ENCODE data around the gene PCDHGA1. TPM values are rescaled to one million over a fixed set of nuclear protein-coding genes. Genes with fewer than 3 reads are reported as not detected.

PCDHGA1 gene
- polyA plus RNA-seq, 2 of the 4 experiments (the other 2 are of a cell fraction): 0.32 to 0.71 TPM

GRCh38 chr5:141411575-141411974 is 81.3 kb downstream of the PCDHGA1 start:
- DNase-seq (ENCODE audit: low read depth in 1 of 2, low spot score in 1 of 2): no peak
- peaks cover 36% of the 10 kb centered on the region for H3K9me3 ChIP-seq
- no peak overlapping the region for H3K4me2 ChIP-seq
- H3K4me3 ChIP-seq: no peak overlapping the region
- no peak for FAIRE-seq
- ATAC-seq: no peak
- TF ChIP-seq NR3C1 (IDR thresholded peaks at IDR 0.05): no peak
- no peak for TF ChIP-seq HOXA7 (CRISPR knock-in tag; IDR thresholded peaks at IDR 0.05)
- TF ChIP-seq FOSL2 (IDR thresholded peaks at IDR 0.05): no peak
- no peak for TF ChIP-seq FOSL2 (CRISPR knock-in tag; IDR thresholded peaks at IDR 0.05)
- TF ChIP-seq FOSB (CRISPR knock-in tag; IDR thresholded peaks at IDR 0.05): no peak
- TF ChIP-seq, protein P1, sequence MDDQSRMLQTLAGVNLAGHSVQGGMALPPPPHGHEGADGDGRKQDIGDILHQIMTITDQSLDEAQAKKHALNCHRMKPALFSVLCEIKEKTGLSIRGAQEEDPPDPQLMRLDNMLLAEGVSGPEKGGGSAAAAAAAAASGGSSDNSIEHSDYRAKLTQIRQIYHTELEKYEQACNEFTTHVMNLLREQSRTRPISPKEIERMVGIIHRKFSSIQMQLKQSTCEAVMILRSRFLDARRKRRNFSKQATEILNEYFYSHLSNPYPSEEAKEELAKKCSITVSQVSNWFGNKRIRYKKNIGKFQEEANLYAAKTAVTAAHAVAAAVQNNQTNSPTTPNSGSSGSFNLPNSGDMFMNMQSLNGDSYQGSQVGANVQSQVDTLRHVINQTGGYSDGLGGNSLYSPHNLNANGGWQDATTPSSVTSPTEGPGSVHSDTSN (IDR thresholded peaks at IDR 0.05): no peak
- TF ChIP-seq SMC3 (IDR thresholded peaks at IDR 0.05): no peak
- no peak for TF ChIP-seq NFE2L2 (conservative IDR thresholded peaks at IDR 0.05; ENCODE audit: low read length)
- TF ChIP-seq CBX2 (IDR thresholded peaks at IDR 0.05; ENCODE audit: borderline replicate concordance, low read depth): no peak
- no peak for TF ChIP-seq CHD2 (IDR thresholded peaks at IDR 0.05; ENCODE audit: low read length, partially characterized antibody)
- no peak for TF ChIP-seq POLR2A (IDR thresholded peaks at IDR 0.05; ENCODE audit: low read length)
- TF ChIP-seq TP53 (CRISPR knock-in tag; IDR thresholded peaks at IDR 0.05): no peak
- TF ChIP-seq USF2 (IDR thresholded peaks at IDR 0.05): no peak
- TF ChIP-seq EHF (CRISPR knock-in tag; IDR thresholded peaks at IDR 0.05): no peak
- TF ChIP-seq EHMT2 (IDR thresholded peaks at IDR 0.05; ENCODE audit: low read depth): no peak
- TF ChIP-seq JUN (IDR thresholded peaks at IDR 0.05): no peak
- no peak for TF ChIP-seq ELK1 (IDR thresholded peaks at IDR 0.05; ENCODE audit: low read depth, low read length)
- no peak for TF ChIP-seq GATA3 (IDR thresholded peaks at IDR 0.05; ENCODE audit: borderline replicate concordance)
- TF ChIP-seq, protein P2, sequence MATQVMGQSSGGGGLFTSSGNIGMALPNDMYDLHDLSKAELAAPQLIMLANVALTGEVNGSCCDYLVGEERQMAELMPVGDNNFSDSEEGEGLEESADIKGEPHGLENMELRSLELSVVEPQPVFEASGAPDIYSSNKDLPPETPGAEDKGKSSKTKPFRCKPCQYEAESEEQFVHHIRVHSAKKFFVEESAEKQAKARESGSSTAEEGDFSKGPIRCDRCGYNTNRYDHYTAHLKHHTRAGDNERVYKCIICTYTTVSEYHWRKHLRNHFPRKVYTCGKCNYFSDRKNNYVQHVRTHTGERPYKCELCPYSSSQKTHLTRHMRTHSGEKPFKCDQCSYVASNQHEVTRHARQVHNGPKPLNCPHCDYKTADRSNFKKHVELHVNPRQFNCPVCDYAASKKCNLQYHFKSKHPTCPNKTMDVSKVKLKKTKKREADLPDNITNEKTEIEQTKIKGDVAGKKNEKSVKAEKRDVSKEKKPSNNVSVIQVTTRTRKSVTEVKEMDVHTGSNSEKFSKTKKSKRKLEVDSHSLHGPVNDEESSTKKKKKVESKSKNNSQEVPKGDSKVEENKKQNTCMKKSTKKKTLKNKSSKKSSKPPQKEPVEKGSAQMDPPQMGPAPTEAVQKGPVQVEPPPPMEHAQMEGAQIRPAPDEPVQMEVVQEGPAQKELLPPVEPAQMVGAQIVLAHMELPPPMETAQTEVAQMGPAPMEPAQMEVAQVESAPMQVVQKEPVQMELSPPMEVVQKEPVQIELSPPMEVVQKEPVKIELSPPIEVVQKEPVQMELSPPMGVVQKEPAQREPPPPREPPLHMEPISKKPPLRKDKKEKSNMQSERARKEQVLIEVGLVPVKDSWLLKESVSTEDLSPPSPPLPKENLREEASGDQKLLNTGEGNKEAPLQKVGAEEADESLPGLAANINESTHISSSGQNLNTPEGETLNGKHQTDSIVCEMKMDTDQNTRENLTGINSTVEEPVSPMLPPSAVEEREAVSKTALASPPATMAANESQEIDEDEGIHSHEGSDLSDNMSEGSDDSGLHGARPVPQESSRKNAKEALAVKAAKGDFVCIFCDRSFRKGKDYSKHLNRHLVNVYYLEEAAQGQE (IDR thresholded peaks at IDR 0.05): no peak
- TF ChIP-seq RFX5 (IDR thresholded peaks at IDR 0.05): no peak
- ChIA-PET CTCF (interaction anchor here (1.0 kb wide), 1 partner anchor 113 kb away, joined by 4 read pairs; no protein-coding TSS in a partner anchor), POLR2A (no interaction called here)
- 48% methylated on average over 3 of the region's 3 CpGs for WGBS (ENCODE audit: missing lambda C conversion rate)
- H3K4me1 ChIP-seq: no peaks in the 10 kb centered on the region
- H3K27ac ChIP-seq: no peak overlapping the region

GRCh38 chr5:141412854-141413539 is 82.7 kb downstream of the PCDHGA1 start, which contains the start of gene PCDHGA10:
Gene PCDHGA10 (plus strand): TSS chr5:141412987. CDS start chr5:141413176, 189 bp downstream.
- FAIRE-seq (no peak), ATAC-seq (no peak), DNase-seq (ENCODE audit: low read depth in 1 of 2, low spot score in 1 of 2) (no peak)
- Histone ChIP-seq H3K27ac (no peak within 1 kb of the TSS), H3K4me1 (no peaks in the 10 kb centered on the region), H3K9me3 (peaks cover 28% of the 10 kb centered on the region), H3K4me2 (no peak within 1 kb of the TSS), H3K4me3 (no peak within 1 kb of the TSS)
- WGBS (ENCODE audit: missing lambda C conversion rate): 71% methylated on average over 31 of the region's 31 CpGs
- TF ChIP-seq SREBF2 (IDR thresholded peaks at IDR 0.05) (no peak), RAD21 (conservative IDR thresholded peaks at IDR 0.05 in 1 of 2, IDR thresholded peaks at IDR 0.05 in 1 of 2) (peak in 1 of 2 experiments; percentile 13; a peak in 1 of 5 replicates)
- ChIA-PET POLR2A (no interaction called here), CTCF (interaction anchor here (1.0 to 2.0 kb wide), 5 partner anchors 15 to 145 kb away, joined by 3 to 5 read pairs (median 4); partner anchors contain the start of genes PCDHGB1 and PCDHGB5)
